ENCODE measurements around the gene CENPH. TPM values are rescaled to one million over a fixed set of nuclear protein-coding genes. Genes with fewer than 3 reads are reported as not detected.
"Not testable (repeated sequence)": the region's sequence is repeated elsewhere in the genome, so short reads cannot be mapped to it uniquely, and the experiment has no call there.

Gene CENPH
- total RNA-seq, 1 donor from 2014 or later = 1.4 TPM

GRCh38 chr5:69209602-69210001 lies 20.2 kb downstream of the CENPH start:
- DNase-seq (ENCODE audit: low read depth) = no peak

GRCh38 chr5:69211200-69211599 lies 21.8 kb downstream of the CENPH start:
- no peak for DNase-seq (ENCODE audit: low read depth)

GRCh38 chr5:69212022-69212421 lies 22.6 kb downstream of the CENPH start:
- DNase-seq (ENCODE audit: low read depth) = no peak

GRCh38 chr5:69213513-69214215 lies 24.3 kb downstream of the CENPH start:
- no peak for DNase-seq (ENCODE audit: low read depth)

- no peak for DNase-seq (ENCODE audit: low read depth)
Observed at GRCh38 chr5:69217151-69217511, 27.7 kb downstream of the CENPH start.

- DNase-seq (ENCODE audit: low read depth) = peak; percentile 81
Observed at GRCh38 chr5:69217548-69218526, 28.5 kb downstream of the CENPH start.

GRCh38 chr5:69219939-69220338 lies 30.6 kb downstream of the CENPH start:
- DNase-seq (ENCODE audit: low read depth) = no peak

- not testable (repeated sequence) for DNase-seq (ENCODE audit: low read depth)
Observed at GRCh38 chr5:69220371-69220770, 31.0 kb downstream of the CENPH start.

GRCh38 chr5:69220833-69221232 lies 31.4 kb downstream of the CENPH start:
- DNase-seq (ENCODE audit: low read depth) = not testable (repeated sequence)

GRCh38 chr5:69224520-69224919 lies 35.1 kb downstream of the CENPH start:
- no peak for DNase-seq (ENCODE audit: low read depth)

- DNase-seq (ENCODE audit: low read depth) = no peak
Observed at GRCh38 chr5:69225860-69226259, 36.5 kb downstream of the CENPH start.

GRCh38 chr5:69230181-69230580 lies 40.8 kb downstream of the CENPH start:
- peak; percentile 57 for DNase-seq (ENCODE audit: low read depth)

- DNase-seq (ENCODE audit: low read depth) = no peak
Observed at GRCh38 chr5:69231281-69231680, 41.9 kb downstream of the CENPH start.

- peak; percentile 92 for DNase-seq (ENCODE audit: low read depth)
Observed at GRCh38 chr5:69231851-69232250, 42.5 kb downstream of the CENPH start.

GRCh38 chr5:69234457-69235268 lies 45.3 kb downstream of the CENPH start, which contains the start of gene CDK7:
TSS of gene CDK7 (plus strand) at chr5:69234886. CDS start at chr5:69234976, 90 bp downstream.
- peak; percentile 85 for DNase-seq (ENCODE audit: low read depth)

GRCh38 chr5:69236733-69237132 lies 47.4 kb downstream of the CENPH start:
- not testable (repeated sequence) for DNase-seq (ENCODE audit: low read depth)

GRCh38 chr5:69237877-69238276 lies 48.5 kb downstream of the CENPH start:
- no peak for DNase-seq (ENCODE audit: low read depth)

- peak; percentile 76 for DNase-seq (ENCODE audit: low read depth)
Observed at GRCh38 chr5:69238760-69239251, 49.4 kb downstream of the CENPH start.

GRCh38 chr5:69242215-69242927 lies 53.0 kb downstream of the CENPH start:
- no peak for DNase-seq (ENCODE audit: low read depth)

GRCh38 chr5:69245031-69245430 lies 55.6 kb downstream of the CENPH start:
- no peak for DNase-seq (ENCODE audit: low read depth)

- DNase-seq (ENCODE audit: low read depth) = no peak
Observed at GRCh38 chr5:69248019-69248418, 58.6 kb downstream of the CENPH start.
